SW 1271 (cell line): ENCODE data around the gene SLC25A1.
"Not testable (repeated sequence)": the region's sequence is repeated elsewhere in the genome, so short reads cannot be mapped to it uniquely, and the experiment has no call there.

Experiments
- DNase-seq, 2 experiments: peaks; one replicate each; lab custom pipeline; 2025; lab: John Stamatoyannopoulos, UW

Gene SLC25A1

GRCh38 chr22:19166421-19166820, 12.1 kb downstream of the SLC25A1 start:
- DNase-seq: no peak

GRCh38 chr22:19164425-19164824, 14.1 kb downstream of the SLC25A1 start:
- no peak for DNase-seq

- DNase-seq: not testable (repeated sequence)
Observed at GRCh38 chr22:19158649-19159048, 19.9 kb downstream of the SLC25A1 start.

GRCh38 chr22:19156109-19156508, 22.4 kb downstream of the SLC25A1 start:
- not testable (repeated sequence) for DNase-seq

- no peak for DNase-seq
Observed at GRCh38 chr22:19152942-19153883, 25.3 kb downstream of the SLC25A1 start.

- DNase-seq: no peak
Observed at GRCh38 chr22:19151329-19152191, 27.0 kb downstream of the SLC25A1 start.

- DNase-seq: no peak
Observed at GRCh38 chr22:19150482-19151328, 27.8 kb downstream of the SLC25A1 start.

GRCh38 chr22:19149991-19150390, 28.5 kb downstream of the SLC25A1 start, which contains the start of gene GSC2:
GSC2 (minus strand) TSS chr22:19150292; CDS start chr22:19150283, 9 bp downstream.
- DNase-seq: no peak

GRCh38 chr22:19149047-19149883, 29.3 kb downstream of the SLC25A1 start:
- no peak for DNase-seq

- DNase-seq: no peak
Observed at GRCh38 chr22:19148417-19149046, 30.0 kb downstream of the SLC25A1 start.

- no peak for DNase-seq
Observed at GRCh38 chr22:19147195-19147780, 31.2 kb downstream of the SLC25A1 start.

GRCh38 chr22:19146215-19146968, 32.1 kb downstream of the SLC25A1 start:
- DNase-seq: no peak

GRCh38 chr22:19143967-19144400, 34.6 kb downstream of the SLC25A1 start:
- no peak for DNase-seq

- DNase-seq: no peak
Observed at GRCh38 chr22:19143212-19143611, 35.3 kb downstream of the SLC25A1 start.

GRCh38 chr22:19142394-19142793, 36.1 kb downstream of the SLC25A1 start:
- DNase-seq: no peak

- no peak for DNase-seq
Observed at GRCh38 chr22:19139974-19140373, 38.6 kb downstream of the SLC25A1 start.

GRCh38 chr22:19139001-19139356, 39.6 kb downstream of the SLC25A1 start:
- DNase-seq: no peak

GRCh38 chr22:19138217-19139000, 40.1 kb downstream of the SLC25A1 start:
- DNase-seq: no peak
